ENCODE results near the gene MTCP1. TPM values are rescaled to one million over a fixed set of nuclear protein-coding genes. Genes with fewer than 3 reads are reported as not detected.
A peak's percentile ranks its signal among the peaks of the same experiment; 100 is the strongest.

MTCP1 gene
- total RNA-seq: 10 to 100 TPM in 1 of 4 donors, 1 to 10 TPM in 3; 1.6 to 12.9 (median 7.1) TPM

- H3K4me3 ChIP-seq: peak within 1 kb of the TSS; percentile 39 to 61 (median 50)
- 46% methylated on average over 56 of the region's 81 CpGs; no CpG with 5 or more reads in 1 of the 2 donors for WGBS, 2 donors (ENCODE audit: low coverage in 1 of 2)
- no peaks in the 10 kb centered on the region for H3K27me3 ChIP-seq
- peak within 1 kb of the TSS; percentile 85 to 92 (median 90) for H3K27ac ChIP-seq
- H3K9me3 ChIP-seq: no peaks in the 10 kb centered on the region
- peaks cover 0 to 30% (median 4%) of the 10 kb centered on the region in 4 donors for H3K4me1 ChIP-seq
- H3K36me3 ChIP-seq: no peaks in the 10 kb centered on the region
- DNase-seq: peak; percentile 85
- intact Hi-C loops (cut with DNase I; ENCODE audit: low total_unique reads): no loop called here
- in situ Hi-C loops (cut with MboI; ENCODE audit: low pct_ligation_motif_present in 1 of 4, low pct_unique_long_range_greater_than_20kb in 1 of 4, low sequenced_read_pairs in 3 of 4): no loop called here
- TF ChIP-seq EP300 (IDR thresholded peaks at IDR 0.05; ENCODE audit: low read depth) (no peak), POLR2AphosphoS5 (IDR thresholded peaks at IDR 0.05) (peak; percentile 71 to 78 (median 72)), CTCF (IDR thresholded peaks at IDR 0.05) (no peak), POLR2A (IDR thresholded peaks at IDR 0.05) (peak; percentile 56)
Measured at GRCh38 chrX:155070975-155071693, at the start of gene MTCP1, which contains the start of the genes BRCC3 and CMC4. Gene MTCP1 (minus strand): TSS chrX:155071136. CDS start chrX:155066010, 5,126 bp downstream. Gene BRCC3 (plus strand): TSS chrX:155071508. CDS start chrX:155071528, 20 bp downstream. Gene CMC4 (minus strand): TSS chrX:155071136. CDS start chrX:155064023, 7,113 bp downstream.

- Histone ChIP-seq H3K4me3 (no peak overlapping the region), H3K4me1 (no peaks in the 10 kb centered on the region), H3K9me3 (no peaks in the 10 kb centered on the region), H3K27ac (no peak overlapping the region), H3K36me3 (no peaks in the 10 kb centered on the region), H3K27me3 (no peaks in the 10 kb centered on the region)
- in situ Hi-C loops (cut with MboI; ENCODE audit: low pct_ligation_motif_present in 1 of 4, low pct_unique_long_range_greater_than_20kb in 1 of 4, low sequenced_read_pairs in 3 of 4): no loop called here
- TF ChIP-seq EP300 (IDR thresholded peaks at IDR 0.05; ENCODE audit: low read depth) (no peak), CTCF (IDR thresholded peaks at IDR 0.05) (no peak), POLR2AphosphoS5 (IDR thresholded peaks at IDR 0.05) (no peak), POLR2A (IDR thresholded peaks at IDR 0.05) (no peak)
- no peak for DNase-seq
- WGBS, 2 donors (ENCODE audit: low coverage in 1 of 2): 80% methylated on average over 1 of the region's 1 CpG; no CpG with 5 or more reads in 1 of the 2 donors
- intact Hi-C loops (cut with DNase I; ENCODE audit: low total_unique reads): no loop called here
Measured at GRCh38 chrX:155115174-155115819, 44.4 kb upstream of the MTCP1 start.

GRCh38 chrX:155113097-155113496 is 42.2 kb upstream of the MTCP1 start:
- Histone ChIP-seq H3K4me3 (no peak overlapping the region), H3K36me3 (no peaks in the 10 kb centered on the region), H3K9me3 (no peaks in the 10 kb centered on the region), H3K27me3 (no peaks in the 10 kb centered on the region), H3K27ac (no peak overlapping the region), H3K4me1 (no peaks in the 10 kb centered on the region)
- DNase-seq: no peak
- in situ Hi-C loops (cut with MboI; ENCODE audit: low pct_ligation_motif_present in 1 of 4, low pct_unique_long_range_greater_than_20kb in 1 of 4, low sequenced_read_pairs in 3 of 4): no loop called here
- 88% methylated on average over 4 of the region's 4 CpGs; no CpG with 5 or more reads in 1 of the 2 donors for WGBS, 2 donors (ENCODE audit: low coverage in 1 of 2)
- no peak for TF ChIP-seq CTCF (IDR thresholded peaks at IDR 0.05)
- intact Hi-C loops (cut with DNase I; ENCODE audit: low total_unique reads): no loop called here

GRCh38 chrX:155112171-155112570 is 41.2 kb upstream of the MTCP1 start:
- no peak for DNase-seq
- Histone ChIP-seq H3K27ac (no peak overlapping the region), H3K9me3 (no peaks in the 10 kb centered on the region), H3K36me3 (no peaks in the 10 kb centered on the region), H3K27me3 (no peaks in the 10 kb centered on the region), H3K4me1 (no peaks in the 10 kb centered on the region), H3K4me3 (no peak overlapping the region)
- in situ Hi-C loops (cut with MboI; ENCODE audit: low pct_ligation_motif_present in 1 of 4, low pct_unique_long_range_greater_than_20kb in 1 of 4, low sequenced_read_pairs in 3 of 4) (no loop called here), intact Hi-C loops (cut with DNase I; ENCODE audit: low total_unique reads) (no loop called here)
- WGBS, 2 donors (ENCODE audit: low coverage in 1 of 2): 83% methylated on average over 3 of the region's 3 CpGs; no CpG with 5 or more reads in 1 of the 2 donors
- no peak for TF ChIP-seq POLR2AphosphoS5 (IDR thresholded peaks at IDR 0.05)
